Endothelial cell of umbilical vein (primary cell): ENCODE measurements around the gene CD47. TPM values are rescaled to one million over a fixed set of nuclear protein-coding genes. Genes with fewer than 3 reads are reported as not detected.

Experiments
- BruUV-seq: library from RNA; stranded (reverse); fragments of 400-500 nt; replicated peaks from 2 replicates; lab custom pipeline; 2021; lab: Mats Ljungman, UMichigan
- CTCF ChIA-PET: fragments of 300-600, 350-600 bp; sonication (Branson Sonifier 250); formaldehyde crosslinking; loops from one replicate; lab custom pipeline; 2021; ENCODE audit warnings: antibody characterized with exemption, inconsistent platforms; lab: Charles Lee
- POLR2A ChIA-PET: fragments of 300-600, 350-600 bp; sonication (Branson Sonifier 250); formaldehyde crosslinking; loops from one replicate; lab custom pipeline; 2021; ENCODE audit warnings: antibody characterized with exemption, inconsistent platforms; lab: Charles Lee
- DNase-seq: peaks from one replicate; pipeline ENCODE4 v3.0.0-alpha.2; 2011; ENCODE audit warnings: low read depth, low spot score
- FAIRE-seq: peaks from 2 replicates; lab custom pipeline; 2011; peaks lifted over from hg19 to GRCh38; lab: Jason Lieb, UNC
- H2AFZ ChIP-seq: 2 replicates; pipeline ENCODE4 v1.6.0; 2012; ENCODE audit warnings: low read depth, low read length, control low read depth, inconsistent platforms
- H3K27ac ChIP-seq: 2 replicates; pipeline ENCODE4 v1.5.1; 2011; ENCODE audit warnings: low read depth, mild to moderate bottlenecking, control low read depth, low read length, moderate library complexity; ENCODE audit not compliant: insufficient read depth
- H3K27me3 ChIP-seq, 2 experiments: 2 replicates each; pipeline versions ENCODE4 v1.6.0 to v1.6.1; 2011; ENCODE audit warnings: low read length in 2 of 2, mixed read lengths in 1 of 2; ENCODE audit not compliant: control insufficient read depth in 2 of 2, insufficient read depth in 2 of 2
- H3K36me3 ChIP-seq, 2 experiments: 2 replicates in 1 of 2; 3 replicates in 1 of 2; pipeline ENCODE4 v1.5.1; 2011; ENCODE audit warnings: low read length in 2 of 2, mild to moderate bottlenecking in 1 of 2, moderate library complexity in 1 of 2; ENCODE audit not compliant: control insufficient read depth in 2 of 2, insufficient read depth in 2 of 2; ENCODE audit errors: extremely low read depth in 1 of 2
- H3K4me1 ChIP-seq: 3 replicates; pipeline ENCODE4 v1.5.1; 2011; ENCODE audit warnings: mild to moderate bottlenecking, low read length; ENCODE audit not compliant: control insufficient read depth, insufficient read depth; ENCODE audit errors: extremely low read depth
- H3K4me2 ChIP-seq: 2 replicates; pipeline ENCODE4 v1.6.1; 2011; ENCODE audit warnings: low read length, control low read depth, mixed read lengths; ENCODE audit not compliant: insufficient read depth
- H3K4me3 ChIP-seq, 3 experiments: fragments of 200-600 bp in 1 of 3; sonication (generic), shearing (Covaris generic) in 1 of 3; replicated peaks in 1 of 3; 2 replicates each; pipeline ENCODE4 v1.5.1; 2011 to 2016; ENCODE audit warnings: control low read depth in 3 of 3, low read length in 3 of 3, mild to moderate bottlenecking in 2 of 3, inconsistent platforms in 1 of 3, low read depth in 1 of 3, moderate library complexity in 1 of 3; ENCODE audit not compliant: insufficient read depth in 1 of 3
- H3K79me2 ChIP-seq: 2 replicates; pipeline ENCODE4 v1.6.0; 2012; ENCODE audit warnings: low read length, inconsistent platforms; ENCODE audit not compliant: control insufficient read depth, insufficient read depth
- H3K9ac ChIP-seq: replicated peaks from 2 replicates; pipeline ENCODE3; 2011; ENCODE audit warnings: low read length, control low read depth; ENCODE audit not compliant: insufficient read depth; ENCODE audit errors: extremely low read depth
- H3K9me1 ChIP-seq: replicated peaks from 3 replicates; pipeline ENCODE4 v1.6.0; 2011; ENCODE audit warnings: mild to moderate bottlenecking, low read length; ENCODE audit not compliant: control insufficient read depth, insufficient read depth; ENCODE audit errors: extremely low read depth
- H3K9me3 ChIP-seq: replicated peaks from 2 replicates; pipeline ENCODE4 v1.5.1; 2012; ENCODE audit warnings: low read length, inconsistent platforms; ENCODE audit not compliant: control insufficient read depth, insufficient read depth
- H4K20me1 ChIP-seq: replicated peaks from 2 replicates; pipeline ENCODE3; 2011; ENCODE audit warnings: mild to moderate bottlenecking, low read length; ENCODE audit not compliant: control insufficient read depth, insufficient read depth; ENCODE audit errors: extremely low read depth
- EZH2 ChIP-seq: IDR thresholded peaks from 2 replicates; pipeline ENCODE4 v1.6.1; 2012; ENCODE audit warnings: borderline replicate concordance, low read depth, mild to moderate bottlenecking, moderate library complexity, low read length, inconsistent platforms; ENCODE audit not compliant: severe bottlenecking
- FOS ChIP-seq: IDR thresholded peaks from 2 replicates; pipeline ENCODE4 v1.6.1; 2011; ENCODE audit warnings: mild to moderate bottlenecking, low read length, moderate library complexity, borderline replicate concordance; ENCODE audit not compliant: insufficient read depth
- GATA2 ChIP-seq: IDR thresholded peaks from 2 replicates; pipeline ENCODE4 v1.7.0; 2011; ENCODE audit warnings: low read depth, mild to moderate bottlenecking, moderate library complexity, mixed read lengths, low read length; ENCODE audit not compliant: insufficient read length, insufficient read depth
- JUN ChIP-seq: IDR thresholded peaks from 2 replicates; pipeline ENCODE4 v1.6.1; 2011; ENCODE audit warnings: borderline replicate concordance, low read depth; ENCODE audit not compliant: insufficient read length, insufficient read depth
- MYC ChIP-seq: IDR thresholded peaks from one replicate; pipeline ENCODE4 v1.6.1; 2011; ENCODE audit warnings: mild to moderate bottlenecking, low read depth, low read length
- POLR2A ChIP-seq: IDR thresholded peaks from 2 replicates; pipeline ENCODE4 v1.6.1; 2012; ENCODE audit warnings: low read depth, mild to moderate bottlenecking, control low read depth, low read length
- POLR2AphosphoS5 ChIP-seq: IDR thresholded peaks from 2 replicates; pipeline ENCODE4 v1.6.1; 2012; ENCODE audit warnings: low read depth, mild to moderate bottlenecking, control low read depth, low read length, moderate library complexity; ENCODE audit not compliant: insufficient read depth
- dilution Hi-C: fragments of 300-500 bp; cut with MboI; formaldehyde crosslinking; loops from one replicate; pipeline ENCODE4 v1.15.0; 2019; ENCODE audit warnings: low sequenced_read_pairs; ENCODE audit not compliant: extremely low pct_ligation_motif_present
- intact Hi-C: fragments of 100-400 bp; cut with micrococcal nuclease; formaldehyde crosslinking; loops from one replicate; pipeline ENCODE4 v1.10.0; 2022
- polyA plus RNA-seq, 4 experiments: library from polyadenylated mRNA; depleted of rRNA in 3 of 4; stranded (reverse) in 3 of 4; unstranded in 1 of 4; fragments of >200 nt; gene quantifications; 2 replicates each; pipeline versions ENCODE4 v1.2.1 to v1.2.3, GENCODE V29; 2011 to 2012; ENCODE audit warnings: missing spikeins in 1 of 4
- total RNA-seq: library from RNA; stranded (reverse); gene quantifications from 2 replicates; pipeline ENCODE4 v1.2.3, GENCODE V29; 2021
- TF ChIP-seq, protein P1 (sequence below): IDR thresholded peaks from 2 replicates; pipeline ENCODE4 v1.6.1; 2011; ENCODE audit not compliant: insufficient read depth, insufficient read length
- TF ChIP-seq, protein P2 (sequence below), 2 donors: IDR thresholded peaks; 1 replicate in 1 of 2; 2 replicates in 1 of 2; pipeline ENCODE4 v1.5.1; 2011; ENCODE audit warnings: low read length in 2 of 2, mild to moderate bottlenecking in 2 of 2, moderate library complexity in 2 of 2, control low read depth in 1 of 2, inconsistent platforms in 1 of 2, low read depth in 1 of 2; ENCODE audit not compliant: insufficient read depth in 1 of 2; ENCODE audit errors: extremely low read depth in 1 of 2

CD47 gene
- total and polyA plus RNA-seq, 2 donors (not counting 3 experiments of a cell fraction or from before 2014, with no cell fraction given), result 29.3 to 32.2 TPM

DNA sequence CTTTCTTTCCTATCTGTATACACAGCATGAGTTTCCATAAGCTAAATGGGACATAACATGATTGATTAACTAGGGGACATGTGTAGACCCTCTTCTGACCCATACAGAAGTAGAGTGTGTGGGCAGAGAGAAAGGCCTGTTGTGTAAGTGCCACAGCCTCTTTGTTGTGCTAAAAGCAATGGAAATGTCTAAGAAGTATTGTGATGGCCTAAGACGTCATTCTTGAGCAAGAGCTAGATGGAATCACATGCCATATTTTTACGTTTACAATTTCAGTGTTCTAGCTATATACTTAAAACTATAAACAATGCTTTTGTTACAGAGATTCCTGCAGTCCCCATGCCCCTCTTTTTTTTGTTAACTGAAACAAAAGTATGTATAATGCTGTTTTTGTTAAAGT, 61.9 kb downstream of the CD47 start:
- Histone ChIP-seq H4K20me1 (no peaks in the 10 kb centered on the region), H2AFZ (no peak overlapping the region), H3K9me3 (no peaks in the 10 kb centered on the region), H3K9me1 (no peaks in the 10 kb centered on the region), H3K27me3 (no peaks in the 10 kb centered on the region), H3K4me3 (no peak overlapping the region), H3K36me3 (no peaks in the 10 kb centered on the region), H3K4me1 (peaks cover 13% of the 10 kb centered on the region), H3K4me2 (no peak overlapping the region), H3K9ac (no peak overlapping the region), H3K79me2 (no peaks in the 10 kb centered on the region), H3K27ac (no peak overlapping the region)
- ChIA-PET CTCF (interaction anchor here (1.0 to 1.2 kb wide), 3 partner anchors 14 to 102 kb away, joined by 3 read pairs; no protein-coding TSS in a partner anchor), POLR2A (no interaction called here)
- intact Hi-C loops, result no loop called here
- dilution Hi-C loops, result no loop called here
- TF ChIP-seq EZH2 (no peak), GATA2 (no peak), JUN (no peak), FOS (no peak), POLR2AphosphoS5 (no peak), POLR2A (no peak), MYC (no peak)
- TF ChIP-seq, protein P1, sequence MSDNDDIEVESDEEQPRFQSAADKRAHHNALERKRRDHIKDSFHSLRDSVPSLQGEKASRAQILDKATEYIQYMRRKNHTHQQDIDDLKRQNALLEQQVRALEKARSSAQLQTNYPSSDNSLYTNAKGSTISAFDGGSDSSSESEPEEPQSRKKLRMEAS, result no peak
- TF ChIP-seq, protein P2, sequence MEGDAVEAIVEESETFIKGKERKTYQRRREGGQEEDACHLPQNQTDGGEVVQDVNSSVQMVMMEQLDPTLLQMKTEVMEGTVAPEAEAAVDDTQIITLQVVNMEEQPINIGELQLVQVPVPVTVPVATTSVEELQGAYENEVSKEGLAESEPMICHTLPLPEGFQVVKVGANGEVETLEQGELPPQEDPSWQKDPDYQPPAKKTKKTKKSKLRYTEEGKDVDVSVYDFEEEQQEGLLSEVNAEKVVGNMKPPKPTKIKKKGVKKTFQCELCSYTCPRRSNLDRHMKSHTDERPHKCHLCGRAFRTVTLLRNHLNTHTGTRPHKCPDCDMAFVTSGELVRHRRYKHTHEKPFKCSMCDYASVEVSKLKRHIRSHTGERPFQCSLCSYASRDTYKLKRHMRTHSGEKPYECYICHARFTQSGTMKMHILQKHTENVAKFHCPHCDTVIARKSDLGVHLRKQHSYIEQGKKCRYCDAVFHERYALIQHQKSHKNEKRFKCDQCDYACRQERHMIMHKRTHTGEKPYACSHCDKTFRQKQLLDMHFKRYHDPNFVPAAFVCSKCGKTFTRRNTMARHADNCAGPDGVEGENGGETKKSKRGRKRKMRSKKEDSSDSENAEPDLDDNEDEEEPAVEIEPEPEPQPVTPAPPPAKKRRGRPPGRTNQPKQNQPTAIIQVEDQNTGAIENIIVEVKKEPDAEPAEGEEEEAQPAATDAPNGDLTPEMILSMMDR (IDR thresholded peaks at IDR 0.05; ENCODE audit: extremely low read depth in 1 of 2, insufficient read depth in 1 of 2, low read depth in 1 of 2, low read length in 2 of 2), result no peak
- BruUV-seq, result no TSS peak
- no peak for FAIRE-seq
- DNase-seq, result no peak
